HepG2 (cell line): ENCODE data around the gene TRIM44. TPM values are rescaled to one million over a fixed set of nuclear protein-coding genes. Genes with fewer than 3 reads are reported as not detected.

ENCODE experiments used
- ATAC-seq: fragments of 200-7000 bp; cut with Tn5 transposase; 3 replicates; pipeline ENCODE4 v1.9.1; 2020; ENCODE audit warnings: mild to moderate bottlenecking, moderate library complexity
- BruUV-seq: library from RNA; stranded (reverse); fragments of 400-500 nt; replicated peaks from 2 replicates; lab custom pipeline; 2021; lab: Mats Ljungman, UMichigan
- CTCF ChIA-PET: fragments of 300-600 bp; formaldehyde crosslinking; extraction: SDS; loops from one replicate; lab custom pipeline; 2021; ENCODE audit warnings: low total read pairs, inconsistent platforms, low intra/inter-chr PET ratio; lab: Yijun Ruan, JAX
- POLR2A ChIA-PET: fragments of 350-600 bp; sonication (Branson Sonifier 250); formaldehyde crosslinking; loops from one replicate; lab custom pipeline; 2020; ENCODE audit warnings: antibody characterized with exemption, inconsistent platforms; lab: Yijun Ruan, JAX
- DNase-seq: peaks from one replicate; pipeline ENCODE4 v3.0.0-alpha.2; 2015; ENCODE audit warnings: low spot score
- FAIRE-seq: peaks from 3 replicates; lab custom pipeline; 2011; peaks lifted over from hg19 to GRCh38; lab: Jason Lieb, UNC
- H2AFZ ChIP-seq: one replicate; pipeline ENCODE4 v1.6.1; 2011; ENCODE audit warnings: low read length, inconsistent platforms
- H3K27ac ChIP-seq: fragments of 300-600 bp; 3 replicates; pipeline ENCODE4 v1.8.0; 2011; ENCODE audit warnings: mixed run types, mild to moderate bottlenecking, mixed read lengths, low read length, inconsistent platforms; ENCODE audit not compliant: insufficient read depth; ENCODE audit errors: extremely low read length
- H3K27me3 ChIP-seq, 2 experiments: fragments of 200-600 bp in 1 of 2; 2 replicates in 1 of 2; 3 replicates in 1 of 2; pipeline versions ENCODE4 v1.6.0 to v1.8.0; 2011; ENCODE audit warnings: low read length in 2 of 2, mild to moderate bottlenecking in 2 of 2, moderate library complexity in 2 of 2, inconsistent platforms in 1 of 2; ENCODE audit not compliant: insufficient read depth in 2 of 2, control insufficient read depth in 1 of 2
- H3K36me3 ChIP-seq, 2 experiments: fragments of 200-600 bp in 1 of 2; replicated peaks in 1 of 2; 2 replicates in 1 of 2; 3 replicates in 1 of 2; pipeline versions ENCODE4 v1.5.1 to v1.8.0; 2011; ENCODE audit warnings: low read length in 2 of 2, inconsistent platforms in 1 of 2; ENCODE audit not compliant: insufficient read depth in 2 of 2, control insufficient read depth in 1 of 2
- H3K4me1 ChIP-seq: 2 replicates; pipeline ENCODE4 v1.5.1; 2012; ENCODE audit warnings: low read length, inconsistent platforms; ENCODE audit not compliant: insufficient read depth
- H3K4me2 ChIP-seq: 2 replicates; pipeline ENCODE4 v1.6.0; 2011; ENCODE audit warnings: low read depth, low read length, inconsistent platforms
- H3K4me3 ChIP-seq, 3 experiments: fragments of 200-600 bp in 1 of 3; sonication (generic), shearing (Covaris generic) in 1 of 3; replicated peaks in 1 of 3; 2 replicates each; pipeline ENCODE4 v1.5.1; 2011 to 2016; ENCODE audit warnings: low read length in 3 of 3, inconsistent platforms in 2 of 3, low read depth in 2 of 3, mild to moderate bottlenecking in 2 of 3, control low read depth in 1 of 3, mixed read lengths in 1 of 3; ENCODE audit not compliant: insufficient read depth in 1 of 3
- H3K79me2 ChIP-seq: one replicate; pipeline ENCODE4 v1.6.1; 2011; ENCODE audit warnings: low read length, inconsistent platforms; ENCODE audit not compliant: insufficient read depth
- H3K9ac ChIP-seq: 2 replicates; pipeline ENCODE4 v1.6.0; 2011; ENCODE audit warnings: mild to moderate bottlenecking, low read depth, low read length, inconsistent platforms; ENCODE audit not compliant: insufficient read depth
- H3K9me3 ChIP-seq: 2 replicates; pipeline ENCODE4 v1.5.1; 2012; ENCODE audit warnings: mild to moderate bottlenecking, low read length
- H4K20me1 ChIP-seq: 2 replicates; pipeline ENCODE4 v1.6.0; 2011; ENCODE audit warnings: inconsistent platforms, mild to moderate bottlenecking, low read length, moderate library complexity; ENCODE audit not compliant: insufficient read depth
- ZEB1 ChIP-seq: IDR thresholded peaks from 2 replicates; pipeline ENCODE4 v1.6.1; 2012; ENCODE audit warnings: mild to moderate bottlenecking, low read depth, inconsistent platforms; ENCODE audit not compliant: insufficient replicate concordance
- ZNF292 ChIP-seq: sonication (generic); formaldehyde crosslinking; IDR thresholded peaks from 2 replicates; pipeline ENCODE4 v1.8.1; 2022; ENCODE audit warnings: mild to moderate bottlenecking, low read depth, missing genetic modification reagents, borderline replicate concordance
- ZNF383 ChIP-seq: sonication (generic); formaldehyde crosslinking; IDR thresholded peaks from 2 replicates; pipeline ENCODE4 v1.4.0; 2020; ENCODE audit warnings: missing genetic modification reagents, mild to moderate bottlenecking, borderline replicate concordance
- ZNF724P ChIP-seq: sonication (generic); formaldehyde crosslinking; IDR thresholded peaks from 2 replicates; pipeline ENCODE4 v1.8.0; 2022; ENCODE audit warnings: missing genetic modification reagents, borderline replicate concordance
- ZNF766 ChIP-seq: sonication (generic); formaldehyde crosslinking; IDR thresholded peaks from 2 replicates; pipeline ENCODE4 v1.5.0; 2020; ENCODE audit warnings: missing genetic modification reagents, borderline replicate concordance
- ZSCAN21 ChIP-seq: sonication (generic); formaldehyde crosslinking; IDR thresholded peaks from 2 replicates; pipeline ENCODE4 v1.8.0; 2022; ENCODE audit warnings: mild to moderate bottlenecking, missing genetic modification reagents, moderate library complexity, borderline replicate concordance
- ZSCAN29 ChIP-seq: sonication (generic); formaldehyde crosslinking; conservative IDR thresholded peaks from 2 replicates; pipeline ENCODE4 v1.4.0; 2020; ENCODE audit warnings: mild to moderate bottlenecking, missing genetic modification reagents
- WGBS: methylation state at CpG from one replicate; pipeline ENCODE4 v1.1.6; 2017; ENCODE audit warnings: low lambda C conversion rate; 5-methylcytosine and 5-hydroxymethylcytosine counted together
- in situ Hi-C: cut with HindIII; loops from 2 replicates; pipeline ENCODE4 v1.10.0; 2017; ENCODE audit warnings: low pct_unique_long_range_greater_than_20kb; ENCODE audit not compliant: extremely low pct_ligation_motif_present
- intact Hi-C: fragments of 100-400 bp; cut with micrococcal nuclease; formaldehyde crosslinking; loops from one replicate; pipeline ENCODE4 v1.10.0; 2022; ENCODE audit not compliant: unreplicated experiment
- polyA plus RNA-seq, 8 experiments: library from polyadenylated mRNA; depleted of rRNA in 3 of 8; stranded (reverse) in 7 of 8; unstranded in 1 of 8; fragments of >200 nt; fragmentation: Illumina TruSeq in 4 of 8; extraction: Trizol in 4 of 8; gene quantifications; 2 replicates each; pipeline versions ENCODE4 v1.2.1 to v1.2.3, GENCODE V29; 2011 to 2016; ENCODE audit warnings: low read depth in 4 of 8, missing spikeins in 1 of 8, mixed read lengths in 1 of 8; ENCODE audit not compliant: insufficient read depth in 1 of 8
- total RNA-seq, 5 experiments: library from RNA; depleted of rRNA; stranded (reverse); fragments of >200 nt; fragmentation: Illumina TruSeq; extraction: Trizol; gene quantifications; 2 replicates each; pipeline ENCODE4 v1.2.3, GENCODE V29; 2016; ENCODE audit warnings: low read depth in 1 of 5

The TRIM44 gene
- total and polyA plus RNA-seq, 2 of the 13 experiments (the other 11 are each of a cell fraction or from before 2014, with no cell fraction given) = 22.7 to 50.3 TPM

GRCh38 chr11:35750981-35751663 lies 88.5 kb downstream of the TRIM44 start:
- in situ Hi-C loops (no loop called here), intact Hi-C loops (no loop called here)
- POLR2A ChIA-PET = interaction anchor here (1.2 kb wide), 1 partner anchor 11 kb away, joined by 3 read pairs; no protein-coding TSS in a partner anchor
- FAIRE-seq (no peak), ATAC-seq (no peak), DNase-seq (no peak)
- no TSS peak for BruUV-seq
- Histone ChIP-seq H3K4me2 (no peak overlapping the region), H4K20me1 (no peaks in the 10 kb centered on the region), H3K27ac (no peak overlapping the region), H3K9me3 (no peaks in the 10 kb centered on the region), H3K9ac (no peak overlapping the region), H3K4me3 (no peak overlapping the region), H3K4me1 (peaks cover 37% of the 10 kb centered on the region), H3K79me2 (no peaks in the 10 kb centered on the region), H2AFZ (no peak overlapping the region), H3K36me3 (peaks cover 0 to 7% of the 10 kb centered on the region in 2 experiments; a peak in 1 of 5 replicates), H3K27me3 (no peaks in the 10 kb centered on the region)
- WGBS = 100% methylated on average over 4 of the region's 4 CpGs
- CTCF ChIA-PET = no interaction called here
- no peak for TF ChIP-seq ZEB1

- intact Hi-C loops (no loop called here), in situ Hi-C loops (no loop called here)
- no peaks in the 10 kb centered on the region for H3K79me2 ChIP-seq
- H3K4me1 ChIP-seq = peaks cover 37% of the 10 kb centered on the region
- no peak overlapping the region for H2AFZ ChIP-seq
- no peak overlapping the region for H3K4me3 ChIP-seq
- DNase-seq (no peak), FAIRE-seq (no peak), ATAC-seq (no peak)
- no TSS peak for BruUV-seq
- H3K27ac ChIP-seq = no peak overlapping the region
- no peak overlapping the region for H3K4me2 ChIP-seq
- 91% methylated on average over 1 of the region's 1 CpG for WGBS
- H3K27me3 ChIP-seq = no peaks in the 10 kb centered on the region
- CTCF ChIA-PET = no interaction called here
- H4K20me1 ChIP-seq = no peaks in the 10 kb centered on the region
- H3K36me3 ChIP-seq = peaks cover 0 to 7% of the 10 kb centered on the region in 2 experiments; a peak in 1 of 5 replicates
- no peaks in the 10 kb centered on the region for H3K9me3 ChIP-seq
- H3K9ac ChIP-seq = no peak overlapping the region
- POLR2A ChIA-PET = no interaction called here
- TF ChIP-seq ZSCAN21 (CRISPR knock-in tag) (no peak), ZSCAN29 (CRISPR knock-in tag) (no peak), ZNF292 (CRISPR knock-in tag) (no peak), ZNF766 (no peak), ZNF383 (CRISPR knock-in tag) (no peak), ZNF724P (CRISPR knock-in tag) (no peak)
- TF ChIP-seq, all 625 proteins: peak for 0
Observed at GRCh38 chr11:35751664-35752061, 89.1 kb downstream of the TRIM44 start.
